Keratinocyte (primary cell): ENCODE data around the gene ITPR1. TPM values are rescaled to one million over a fixed set of nuclear protein-coding genes. Genes with fewer than 3 reads are reported as not detected.
"Not testable (repeated sequence)": the region's sequence is repeated elsewhere in the genome, so short reads cannot be mapped to it uniquely, and the experiment has no call there.

Experiments used
- DNase-seq: peaks from one replicate; pipeline ENCODE4 v3.0.0-alpha.2; 2011; ENCODE audit warnings: low read depth, missing footprints, low spot score
- FAIRE-seq: peaks from 2 replicates; lab custom pipeline; 2011; peaks lifted over from hg19 to GRCh38; lab: Jason Lieb, UNC
- H2AFZ ChIP-seq: 2 replicates; pipeline ENCODE4 v1.6.0; 2012; ENCODE audit warnings: low read length, control low read depth, inconsistent platforms; ENCODE audit not compliant: control insufficient read depth
- H3K27ac ChIP-seq: 2 replicates; pipeline ENCODE4 v1.5.1; 2011; ENCODE audit warnings: low read length; ENCODE audit not compliant: control insufficient read depth, insufficient read depth
- H3K27me3 ChIP-seq: 3 replicates; pipeline ENCODE4 v1.6.0; 2011; ENCODE audit warnings: low read length; ENCODE audit not compliant: control insufficient read depth, insufficient read depth; ENCODE audit errors: extremely low read depth
- H3K36me3 ChIP-seq, 2 experiments: 2 replicates in 1 of 2; 3 replicates in 1 of 2; pipeline ENCODE4 v1.5.1; 2011; ENCODE audit warnings: low read length in 2 of 2, mild to moderate bottlenecking in 1 of 2; ENCODE audit not compliant: control insufficient read depth in 2 of 2, insufficient read depth in 2 of 2; ENCODE audit errors: extremely low read depth in 1 of 2
- H3K4me1 ChIP-seq: 3 replicates; pipeline ENCODE4 v1.5.1; 2011; ENCODE audit warnings: low read length; ENCODE audit not compliant: control insufficient read depth, insufficient read depth; ENCODE audit errors: extremely low read depth
- H3K4me2 ChIP-seq: 3 replicates; pipeline ENCODE4 v1.6.0; 2011; ENCODE audit warnings: low read depth, low read length; ENCODE audit not compliant: control insufficient read depth, insufficient read depth; ENCODE audit errors: extremely low read depth
- H3K4me3 ChIP-seq, 3 experiments: fragments of 200-600 bp in 1 of 3; sonication (generic) in 1 of 3; 2 replicates in 2 of 3; 3 replicates in 1 of 3; pipeline ENCODE4 v1.5.1; 2011 to 2016; ENCODE audit warnings: low read length in 3 of 3, mild to moderate bottlenecking in 3 of 3, control low read depth in 2 of 3, inconsistent platforms in 1 of 3, low read depth in 1 of 3, mixed read lengths in 1 of 3, mixed run types in 1 of 3, moderate library complexity in 1 of 3; ENCODE audit not compliant: control insufficient read depth in 2 of 3, insufficient read depth in 2 of 3; ENCODE audit errors: extremely low read depth in 1 of 3
- H3K79me2 ChIP-seq: 2 replicates; pipeline ENCODE4 v1.6.0; 2012; ENCODE audit warnings: low read length; ENCODE audit not compliant: control insufficient read depth, insufficient read depth
- H3K9ac ChIP-seq: 3 replicates; pipeline ENCODE4 v1.6.0; 2011; ENCODE audit warnings: low read length; ENCODE audit not compliant: control insufficient read depth, insufficient read depth; ENCODE audit errors: extremely low read depth
- H3K9me1 ChIP-seq: 3 replicates; pipeline ENCODE4 v1.6.0; 2011; ENCODE audit warnings: low read length; ENCODE audit not compliant: control insufficient read depth, insufficient read depth; ENCODE audit errors: extremely low read depth
- H3K9me3 ChIP-seq: 2 replicates; pipeline ENCODE4 v1.5.1; 2012; ENCODE audit warnings: low read depth, low read length; ENCODE audit not compliant: control insufficient read depth
- H4K20me1 ChIP-seq: 3 replicates; pipeline ENCODE4 v1.6.0; 2011; ENCODE audit warnings: low read length; ENCODE audit not compliant: control insufficient read depth, insufficient read depth; ENCODE audit errors: extremely low read depth
- EZH2 ChIP-seq: IDR thresholded peaks from one replicate; pipeline ENCODE4 v1.6.1; 2012; ENCODE audit warnings: inconsistent platforms, mild to moderate bottlenecking, low read length, moderate library complexity
- dilution Hi-C: fragments of 300-500 bp; cut with MboI; formaldehyde crosslinking; loops from one replicate; pipeline ENCODE4 v1.7.0; 2020; ENCODE audit warnings: low sequenced_read_pairs; ENCODE audit not compliant: extremely low pct_ligation_motif_present
- polyA plus RNA-seq, 5 experiments: library from polyadenylated mRNA; depleted of rRNA in 3 of 5; stranded (reverse) in 3 of 5; stranded (forward) in 1 of 5; unstranded in 1 of 5; fragments of >200 nt; gene quantifications; 1 replicate in 1 of 5; 2 replicates in 3 of 5; 3 replicates in 1 of 5; pipeline versions ENCODE4 v1.2.1 to v1.2.3, GENCODE V29; 2011 to 2012; ENCODE audit warnings: missing spikeins in 2 of 5, low read depth in 1 of 5, low replicate concordance in 1 of 5
- TF ChIP-seq, protein P1 (sequence below), 3 experiments: IDR thresholded peaks in 1 of 3; conservative IDR thresholded peaks in 1 of 3; optimal IDR thresholded peaks in 1 of 3; 2 replicates in 2 of 3; 3 replicates in 1 of 3; pipeline versions ENCODE3 to v1.5.1; 2011; ENCODE audit warnings: low read length in 3 of 3, mild to moderate bottlenecking in 3 of 3, moderate library complexity in 2 of 3, control low read depth in 1 of 3, inconsistent platforms in 1 of 3; ENCODE audit not compliant: insufficient read depth in 2 of 3; ENCODE audit errors: extremely low read depth in 1 of 3

The ITPR1 gene
- polyA plus RNA-seq, 1 donor (not counting 4 experiments of a cell fraction or from before 2014, with no cell fraction given): 3.5 TPM

DNA sequence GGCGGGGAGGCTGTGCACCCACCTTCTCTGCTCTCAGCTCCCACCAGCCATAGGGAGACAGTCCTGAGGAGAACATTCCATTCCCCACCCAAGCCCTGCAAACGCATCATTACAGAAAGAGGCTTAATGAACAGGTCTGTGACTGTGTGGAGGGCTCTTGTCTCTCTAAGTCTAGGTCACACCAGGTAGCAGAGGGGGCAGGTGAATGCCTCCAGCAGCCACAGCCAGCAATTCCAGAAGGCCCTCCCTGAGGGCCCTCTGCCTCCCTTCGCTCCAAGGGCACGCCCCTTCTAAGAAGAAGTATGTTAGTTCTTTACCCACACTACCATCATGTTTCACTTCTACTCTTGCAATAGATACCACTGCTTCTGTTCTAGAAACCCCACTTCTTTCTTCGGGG is 268.6 kb downstream of the ITPR1 start:
- no peak for TF ChIP-seq EZH2
- TF ChIP-seq, protein P1, sequence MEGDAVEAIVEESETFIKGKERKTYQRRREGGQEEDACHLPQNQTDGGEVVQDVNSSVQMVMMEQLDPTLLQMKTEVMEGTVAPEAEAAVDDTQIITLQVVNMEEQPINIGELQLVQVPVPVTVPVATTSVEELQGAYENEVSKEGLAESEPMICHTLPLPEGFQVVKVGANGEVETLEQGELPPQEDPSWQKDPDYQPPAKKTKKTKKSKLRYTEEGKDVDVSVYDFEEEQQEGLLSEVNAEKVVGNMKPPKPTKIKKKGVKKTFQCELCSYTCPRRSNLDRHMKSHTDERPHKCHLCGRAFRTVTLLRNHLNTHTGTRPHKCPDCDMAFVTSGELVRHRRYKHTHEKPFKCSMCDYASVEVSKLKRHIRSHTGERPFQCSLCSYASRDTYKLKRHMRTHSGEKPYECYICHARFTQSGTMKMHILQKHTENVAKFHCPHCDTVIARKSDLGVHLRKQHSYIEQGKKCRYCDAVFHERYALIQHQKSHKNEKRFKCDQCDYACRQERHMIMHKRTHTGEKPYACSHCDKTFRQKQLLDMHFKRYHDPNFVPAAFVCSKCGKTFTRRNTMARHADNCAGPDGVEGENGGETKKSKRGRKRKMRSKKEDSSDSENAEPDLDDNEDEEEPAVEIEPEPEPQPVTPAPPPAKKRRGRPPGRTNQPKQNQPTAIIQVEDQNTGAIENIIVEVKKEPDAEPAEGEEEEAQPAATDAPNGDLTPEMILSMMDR (optimal IDR thresholded peaks at IDR 0.05 in 1 of 3, IDR thresholded peaks at IDR 0.05 in 1 of 3, conservative IDR thresholded peaks at IDR 0.05 in 1 of 3; ENCODE audit: extremely low read depth in 1 of 3, insufficient read depth in 2 of 3, low read length in 3 of 3): no peak
- no peaks in the 10 kb centered on the region for H3K9me3 ChIP-seq
- FAIRE-seq: no peak
- H3K9me1 ChIP-seq: no peaks in the 10 kb centered on the region
- dilution Hi-C loops: no loop called here
- H3K36me3 ChIP-seq: no peaks in the 10 kb centered on the region
- H3K4me1 ChIP-seq: no peaks in the 10 kb centered on the region
- no peaks in the 10 kb centered on the region for H3K27me3 ChIP-seq
- no peak for DNase-seq
- H4K20me1 ChIP-seq: no peaks in the 10 kb centered on the region
- H3K4me3 ChIP-seq: no peak overlapping the region
- H3K79me2 ChIP-seq: no peaks in the 10 kb centered on the region
- no peak overlapping the region for H2AFZ ChIP-seq
- H3K4me2 ChIP-seq: no peak overlapping the region
- H3K27ac ChIP-seq: no peak overlapping the region
- H3K9ac ChIP-seq: no peak overlapping the region

DNA sequence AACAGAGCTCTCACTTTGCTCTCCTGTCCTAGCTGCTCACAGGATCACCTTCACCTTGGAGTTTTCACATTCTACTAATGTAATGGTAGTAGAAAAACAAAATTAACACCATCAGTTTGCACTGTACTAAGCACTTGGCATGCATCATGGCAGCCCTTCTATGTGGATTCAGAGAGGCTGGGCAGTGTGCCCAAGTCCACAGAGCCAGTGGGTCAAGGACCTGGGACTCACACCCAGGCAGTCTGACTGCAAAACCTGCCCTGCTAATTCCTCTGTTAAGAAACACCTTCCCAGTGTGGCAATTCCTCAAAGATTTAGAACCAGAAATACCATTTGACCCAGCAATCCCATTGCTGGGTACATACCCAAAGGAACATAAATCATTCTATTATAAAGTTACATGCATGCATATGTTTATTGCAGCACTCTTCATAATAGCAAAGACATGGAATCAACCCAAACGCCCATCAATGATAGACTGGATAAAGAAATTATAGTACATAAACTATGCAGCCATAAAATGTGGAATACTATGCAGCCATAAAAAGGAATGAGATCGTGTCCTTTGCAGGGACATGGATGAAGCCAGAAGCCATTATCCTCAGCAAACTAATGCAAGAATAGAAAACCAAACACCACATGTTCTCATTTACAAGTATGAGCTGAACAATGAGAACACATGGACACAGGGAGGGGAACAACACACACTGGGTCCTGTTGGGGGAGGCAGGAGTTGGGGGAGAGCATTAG is 269.5 kb downstream of the ITPR1 start:
- FAIRE-seq, H3K9ac ChIP-seq, H3K79me2 ChIP-seq, H3K36me3 ChIP-seq, dilution Hi-C loops, DNase-seq, H3K9me1 ChIP-seq, H2AFZ ChIP-seq, H3K4me1 ChIP-seq, H3K27ac ChIP-seq, H3K27me3 ChIP-seq, H4K20me1 ChIP-seq, H3K9me3 ChIP-seq, H3K4me2 ChIP-seq, H3K4me3 ChIP-seq: not testable (repeated sequence)
